ENCODE results near the gene IGFN1.

IGFN1 gene

DNA sequence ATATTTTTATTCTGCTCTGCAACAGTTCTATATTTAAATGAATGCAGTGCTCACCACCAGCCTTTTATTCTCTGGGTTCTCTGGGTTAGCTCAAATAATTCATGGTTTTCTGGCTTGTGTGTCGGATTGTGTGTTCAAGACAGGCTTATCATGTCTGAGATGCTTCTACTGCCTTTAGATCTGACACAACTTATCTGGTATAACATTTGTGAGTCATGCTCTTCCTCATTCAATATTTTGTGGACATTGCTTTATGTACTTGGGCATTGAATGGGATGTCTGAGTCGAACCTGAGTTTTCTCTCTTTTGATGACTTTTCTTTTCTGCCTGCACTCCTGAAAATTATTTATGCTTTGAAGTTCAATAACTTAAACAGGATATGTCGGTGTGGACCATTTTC is 75.1 kb downstream of the IGFN1 start:
- no peak for DNase-seq (ENCODE audit: low read depth in 2 of 2)

DNA sequence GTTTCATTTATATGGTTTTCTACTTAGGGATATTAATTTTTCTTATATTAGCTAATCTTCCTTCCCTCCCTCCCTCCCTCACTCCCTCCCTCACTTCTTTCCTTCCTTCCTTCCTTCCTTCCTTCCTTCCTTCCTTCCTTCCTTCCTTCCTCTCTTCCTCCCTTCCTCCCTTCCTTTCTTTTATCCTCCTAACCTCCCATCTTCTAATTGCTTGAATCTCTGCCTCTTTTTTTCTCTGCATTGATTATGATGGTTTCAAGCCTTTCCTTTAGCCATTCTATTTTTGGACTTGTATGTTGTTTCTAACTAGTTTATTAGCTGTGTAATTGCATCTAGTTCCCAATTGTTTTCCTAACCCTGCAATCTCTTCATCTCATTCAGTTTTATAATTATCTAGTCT is 75.7 kb downstream of the IGFN1 start:
- no peak for DNase-seq (ENCODE audit: low read depth in 2 of 2)

DNA sequence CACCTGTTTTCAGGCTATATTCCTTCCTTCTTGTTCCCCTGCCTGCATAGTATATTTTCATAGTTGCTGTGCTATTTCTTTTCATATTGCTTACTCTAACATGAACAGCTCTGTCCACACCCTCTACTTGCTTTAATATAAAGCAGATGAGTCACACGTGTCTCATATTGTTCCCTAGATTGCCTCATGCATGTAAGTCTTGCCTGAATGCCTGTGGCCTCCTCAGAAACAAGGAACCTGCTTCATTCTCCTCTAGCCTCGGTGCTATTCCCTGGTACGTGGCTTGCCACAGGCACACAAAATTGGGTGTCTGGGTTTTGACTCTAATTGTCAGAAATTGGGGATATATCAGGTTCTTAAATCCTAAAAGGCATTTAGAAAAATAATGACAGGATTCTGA is 76.2 kb downstream of the IGFN1 start:
- no peak for DNase-seq (ENCODE audit: low read depth in 2 of 2)

DNA sequence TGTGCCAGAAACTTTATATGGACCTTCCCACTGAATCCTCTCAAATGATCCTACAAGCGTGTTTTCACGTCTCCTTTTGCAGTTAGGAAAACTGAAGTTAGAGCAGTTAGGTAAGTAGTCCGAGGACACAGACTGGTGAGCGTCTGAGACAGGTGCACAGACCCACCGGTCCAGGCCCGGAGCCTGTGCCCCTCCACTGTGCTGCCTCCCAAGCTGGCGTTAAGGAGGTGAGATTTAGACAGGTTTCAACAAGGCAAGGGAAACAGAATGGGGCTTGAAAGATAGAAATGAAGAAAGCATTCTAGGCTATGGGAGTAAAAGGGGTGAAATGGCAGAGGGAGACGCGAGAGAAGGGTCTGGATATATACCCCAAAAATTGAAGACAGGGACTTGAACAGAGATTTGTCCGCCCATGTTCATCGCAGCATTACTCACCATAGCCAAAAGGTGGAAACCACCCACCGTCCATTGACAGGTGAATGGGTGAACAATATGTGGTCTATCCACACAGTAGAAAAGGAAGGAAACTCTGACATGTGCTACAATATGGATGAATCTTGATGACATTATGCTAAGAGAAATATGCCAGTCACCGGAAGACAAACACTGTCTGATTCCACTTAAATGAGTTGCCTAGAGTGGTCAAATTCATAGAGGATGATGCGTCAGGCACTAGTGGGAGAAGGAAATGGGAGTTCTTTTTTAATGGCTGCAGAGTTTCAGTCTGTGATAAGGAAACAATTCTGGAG is 77.0 kb downstream of the IGFN1 start:
- no peak for DNase-seq (ENCODE audit: low read depth in 2 of 2)

DNA sequence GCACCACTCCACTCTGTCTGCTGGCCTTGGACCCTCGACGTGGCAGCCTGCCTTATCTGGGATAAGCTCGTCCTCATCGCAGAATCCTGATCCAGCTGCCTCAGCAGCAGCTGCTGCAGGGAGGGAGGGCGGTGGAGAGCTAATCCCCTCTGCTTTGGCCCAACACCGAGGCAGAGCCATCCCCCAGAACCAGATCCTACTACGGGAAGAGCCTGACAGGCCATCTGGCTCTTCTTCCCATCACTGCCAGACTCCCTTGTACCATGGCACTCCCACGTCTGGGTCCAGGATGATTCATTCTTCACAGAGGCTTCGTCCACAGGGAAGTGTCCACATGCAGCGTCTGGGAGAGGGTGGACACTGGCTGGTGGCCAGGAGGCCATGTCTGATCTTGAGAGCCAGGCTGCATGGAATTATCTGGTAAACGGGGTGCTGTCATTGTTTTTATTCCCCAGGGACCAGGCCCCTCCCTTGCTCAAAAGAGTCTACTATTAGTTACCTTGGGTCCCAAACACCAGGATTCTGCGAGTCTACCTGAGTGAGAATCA is 78.1 kb downstream of the IGFN1 start:
- DNase-seq (ENCODE audit: low read depth in 2 of 2), result no peak

DNA sequence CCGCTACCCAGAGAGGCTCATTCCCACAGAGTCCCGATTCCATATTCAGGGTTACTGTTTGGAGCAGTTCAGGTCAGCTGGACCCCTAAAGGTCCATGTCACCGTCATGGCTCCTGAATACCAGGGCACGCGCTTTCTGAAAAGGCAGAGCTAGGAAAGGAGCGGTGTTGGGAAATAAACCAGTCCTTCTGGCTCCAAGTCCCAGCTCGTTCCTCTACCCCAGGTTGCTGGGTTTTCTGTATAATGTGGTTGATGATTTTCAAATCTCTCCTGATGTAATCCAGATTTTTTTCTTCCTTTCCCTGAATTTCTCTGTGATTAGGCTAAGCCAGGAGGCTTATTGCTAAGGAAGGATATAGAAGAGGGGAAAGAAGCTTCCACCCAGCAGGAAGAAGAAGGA is 78.7 kb downstream of the IGFN1 start:
- DNase-seq (ENCODE audit: low read depth in 2 of 2), result no peak

DNA sequence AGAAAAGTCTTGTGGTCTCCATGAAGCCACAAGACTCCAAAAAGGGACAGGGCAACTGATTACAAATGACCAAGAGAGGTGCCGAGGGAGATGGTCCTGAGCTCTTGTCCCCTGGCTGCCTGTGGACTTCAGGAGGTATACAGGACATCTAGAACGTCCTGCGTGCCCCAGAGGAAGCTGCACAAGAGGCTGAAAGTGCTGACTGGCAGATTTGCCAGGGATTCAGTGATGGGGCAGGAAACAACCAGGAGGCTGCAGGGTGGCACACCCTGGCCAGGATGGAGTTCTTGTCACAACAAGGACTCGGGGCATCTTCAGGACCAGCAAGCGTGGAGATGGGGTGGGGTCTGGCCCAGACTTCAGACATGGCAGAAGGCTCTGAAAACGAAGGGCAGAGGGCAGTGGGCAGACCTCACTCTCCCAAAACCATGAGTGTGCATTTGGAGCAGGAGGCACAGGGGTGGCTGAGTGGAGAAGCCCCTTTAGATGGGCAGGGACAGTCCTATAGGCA is 79.3 kb downstream of the IGFN1 start:
- no peak for DNase-seq (ENCODE audit: low read depth in 2 of 2)

DNA sequence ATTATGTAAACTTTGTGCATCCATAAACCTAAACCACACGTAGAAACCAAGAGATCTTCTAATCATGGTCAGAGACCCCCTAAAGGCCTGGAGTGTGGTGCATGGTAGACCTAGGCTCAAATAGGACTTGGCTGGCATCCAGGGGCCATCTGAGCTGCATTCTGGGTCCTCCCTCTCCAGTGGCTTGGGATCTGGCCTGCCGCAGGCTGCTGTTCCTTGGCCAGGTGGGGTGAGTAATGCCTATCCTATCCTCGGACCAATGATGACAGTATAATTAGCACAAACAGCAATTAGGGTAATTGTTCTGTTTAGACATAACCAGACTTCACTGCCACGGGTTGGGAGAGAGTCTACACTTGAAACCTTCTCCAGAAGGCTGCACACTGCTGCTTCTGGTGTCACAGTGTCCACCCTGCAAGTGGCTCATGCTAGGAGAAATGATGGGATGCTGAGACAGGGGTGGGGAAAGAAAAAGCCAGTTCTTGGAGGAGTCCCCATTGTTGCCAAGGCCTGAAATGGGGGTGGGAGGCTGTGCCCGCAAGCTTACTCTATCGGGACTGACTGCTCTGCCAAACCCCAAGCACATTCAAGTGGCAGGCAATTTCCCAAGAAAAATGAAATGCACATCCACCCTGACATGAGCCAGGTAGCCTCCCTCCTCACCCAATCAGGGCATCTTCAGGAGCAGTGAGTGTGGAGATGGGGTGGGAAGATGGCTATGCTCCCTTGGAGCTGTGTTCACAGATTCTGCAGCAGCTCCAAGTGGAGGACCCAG is 80.2 kb downstream of the IGFN1 start:
- DNase-seq (ENCODE audit: low read depth in 2 of 2), result no peak

DNA sequence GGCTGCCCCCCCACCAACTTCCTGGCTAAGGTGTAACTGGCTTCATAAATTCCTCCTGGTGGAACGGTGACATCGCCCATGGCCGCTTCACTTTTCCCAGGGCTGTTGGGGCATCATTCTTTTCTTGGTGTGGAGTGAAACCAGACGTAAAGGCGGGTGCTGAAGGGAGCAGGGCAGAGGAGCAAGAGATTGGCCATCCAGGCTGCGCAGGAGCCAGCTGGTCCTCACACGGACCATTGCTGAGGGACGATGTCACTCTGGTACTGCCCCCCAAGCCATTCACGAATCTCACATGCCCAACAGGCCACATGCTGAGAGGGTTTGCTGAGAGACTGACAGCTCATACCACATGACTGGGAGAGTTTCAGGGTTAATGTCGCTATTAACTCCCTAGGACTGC is 82.2 kb downstream of the IGFN1 start:
- no peak for DNase-seq (ENCODE audit: low read depth in 2 of 2)

DNA sequence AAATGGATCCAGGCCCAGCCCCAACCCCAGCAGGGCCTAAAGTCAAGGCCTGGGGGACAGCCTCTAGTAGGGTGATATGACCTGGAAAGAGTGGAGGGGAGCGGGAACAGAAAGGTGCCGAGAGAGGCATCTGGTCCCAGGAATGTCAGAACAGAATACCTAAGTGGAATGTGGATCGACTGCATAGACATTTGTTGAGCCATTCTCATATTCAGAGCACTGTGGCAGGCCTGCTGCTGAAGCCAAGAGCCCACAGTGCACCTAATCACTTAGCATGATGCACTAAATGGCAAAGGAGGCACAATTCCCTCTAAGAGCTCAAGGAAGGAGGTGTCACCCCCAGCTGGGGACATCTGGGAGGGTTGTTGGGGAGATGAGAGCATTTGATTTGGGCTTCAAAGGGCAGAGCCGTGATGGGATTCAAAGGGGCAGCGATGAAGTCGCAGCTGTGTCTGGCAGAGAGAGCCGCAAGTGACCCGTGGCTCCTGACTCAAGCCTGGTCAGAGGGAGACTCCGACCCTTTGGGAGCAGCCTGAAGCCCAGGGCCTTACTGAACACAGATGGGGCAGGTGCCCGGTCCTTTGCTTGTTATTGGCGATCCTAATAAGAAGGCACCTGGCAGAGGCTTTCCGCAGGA is 84.1 kb downstream of the IGFN1 start:
- DNase-seq (ENCODE audit: low read depth in 2 of 2), result no peak

DNA sequence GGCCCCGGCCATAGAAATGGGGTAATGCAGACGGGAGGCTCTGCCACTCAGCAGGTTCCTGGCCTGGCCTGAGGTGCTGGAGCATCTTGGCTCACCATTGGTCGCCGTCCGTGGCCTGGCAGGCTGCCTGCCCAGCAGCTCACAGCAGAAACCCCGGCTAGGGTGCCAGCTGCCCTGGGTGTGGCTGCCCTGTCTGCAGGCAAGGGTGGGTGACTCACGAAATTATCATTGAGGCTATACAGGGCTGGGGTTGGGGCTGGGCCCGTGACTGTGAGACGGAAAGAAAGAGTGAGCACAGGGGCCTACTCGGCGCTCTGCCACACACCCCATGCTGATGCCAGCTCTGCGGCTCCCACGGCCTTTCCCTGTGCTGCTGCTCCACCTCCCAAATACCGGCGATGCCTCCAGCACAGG is 84.6 kb downstream of the IGFN1 start:
- DNase-seq (ENCODE audit: low read depth in 2 of 2), result no peak

DNA sequence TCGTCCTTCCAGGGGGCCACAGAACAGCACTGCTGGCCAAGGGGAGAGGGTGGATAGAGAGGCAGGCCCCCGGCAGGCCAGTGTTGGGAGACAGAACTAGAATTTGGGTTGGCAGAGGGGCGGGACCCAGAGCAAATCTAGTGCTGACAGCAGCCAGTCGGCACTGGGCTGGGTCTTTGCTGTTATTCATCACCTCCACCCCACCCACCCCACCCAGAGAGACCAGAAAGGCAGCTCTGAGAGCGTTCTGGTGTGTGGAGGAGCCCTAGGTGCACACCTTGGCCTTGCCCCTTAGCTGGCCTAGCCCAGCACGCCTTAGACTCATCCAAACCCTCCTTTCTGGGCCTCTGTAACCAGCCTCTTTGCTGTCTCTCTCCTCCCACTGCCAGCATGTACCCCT is 86.3 kb downstream of the IGFN1 start:
- DNase-seq (ENCODE audit: low read depth in 2 of 2), result no peak

DNA sequence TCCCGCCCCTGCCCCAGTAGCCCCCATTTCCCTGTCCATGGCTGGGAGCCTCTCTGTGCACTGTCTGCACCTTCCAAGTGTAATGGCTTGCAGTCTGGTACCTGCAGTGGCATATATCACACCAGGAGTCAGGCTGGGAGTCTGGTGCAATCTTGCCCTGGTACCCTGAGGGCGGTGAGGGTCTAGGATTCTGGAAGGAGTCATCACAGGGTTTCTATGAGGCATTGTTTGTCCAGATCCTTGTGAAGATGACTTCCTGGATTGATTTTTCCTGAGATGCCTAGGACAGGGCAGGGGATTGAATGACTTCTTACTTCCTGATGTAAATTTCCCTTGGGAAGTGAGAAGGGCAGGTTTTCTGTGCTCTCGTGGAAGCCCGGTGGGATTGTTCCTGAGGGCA is 86.8 kb downstream of the IGFN1 start:
- DNase-seq (ENCODE audit: low read depth in 2 of 2), result no peak

All from stimulated activated CD4-positive, alpha-beta T cell treated with anti-CD3 and anti-CD28 coated beads, Interleukin-1b, Interleukin-23, amount 100 ng/mL, for 4 hours (primary cell).